SU-DHL-6 (cell line): ENCODE measurements around the gene GLOD5.

Source experiments
- EZH2phosphoT487 ChIP-seq: fragments of 200-600 bp; sonication (generic), shearing (Covaris generic); conservative IDR thresholded peaks from 2 replicates; pipeline ENCODE4 v1.6.1; 2018; ENCODE audit warnings: mild to moderate bottlenecking, antibody characterized with exemption, low read length, moderate library complexity, mixed read lengths
- TF ChIP-seq, protein P1 (sequence below): fragments of 200-600 bp; sonication (generic); IDR thresholded peaks from one replicate; pipeline ENCODE4 v1.5.1; 2017; ENCODE audit warnings: antibody characterized with exemption, mild to moderate bottlenecking, low read length, moderate library complexity; ENCODE audit not compliant: insufficient read depth, poor library complexity, severe bottlenecking

DNA sequence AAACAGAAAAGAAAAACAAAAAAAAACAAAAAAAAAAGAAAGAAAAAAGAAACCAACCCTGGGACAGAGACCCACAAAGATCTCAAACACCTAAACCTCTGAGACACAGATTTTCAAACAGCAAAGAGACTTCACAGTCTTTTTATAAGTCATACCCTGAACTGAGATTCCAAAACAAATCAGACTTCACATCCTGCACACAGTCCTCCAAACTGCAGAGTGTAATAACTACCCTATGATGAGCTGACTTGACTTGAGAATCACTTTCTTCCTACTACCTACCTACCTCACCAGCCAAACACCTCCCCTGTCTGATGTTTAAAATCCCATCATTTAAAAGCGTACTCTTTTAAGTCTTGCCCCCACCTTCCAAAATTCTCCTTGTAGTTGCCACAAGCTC is 25.2 kb upstream of the GLOD5 start:
- TF ChIP-seq EZH2phosphoT487 = no peak
- TF ChIP-seq, protein P1, sequence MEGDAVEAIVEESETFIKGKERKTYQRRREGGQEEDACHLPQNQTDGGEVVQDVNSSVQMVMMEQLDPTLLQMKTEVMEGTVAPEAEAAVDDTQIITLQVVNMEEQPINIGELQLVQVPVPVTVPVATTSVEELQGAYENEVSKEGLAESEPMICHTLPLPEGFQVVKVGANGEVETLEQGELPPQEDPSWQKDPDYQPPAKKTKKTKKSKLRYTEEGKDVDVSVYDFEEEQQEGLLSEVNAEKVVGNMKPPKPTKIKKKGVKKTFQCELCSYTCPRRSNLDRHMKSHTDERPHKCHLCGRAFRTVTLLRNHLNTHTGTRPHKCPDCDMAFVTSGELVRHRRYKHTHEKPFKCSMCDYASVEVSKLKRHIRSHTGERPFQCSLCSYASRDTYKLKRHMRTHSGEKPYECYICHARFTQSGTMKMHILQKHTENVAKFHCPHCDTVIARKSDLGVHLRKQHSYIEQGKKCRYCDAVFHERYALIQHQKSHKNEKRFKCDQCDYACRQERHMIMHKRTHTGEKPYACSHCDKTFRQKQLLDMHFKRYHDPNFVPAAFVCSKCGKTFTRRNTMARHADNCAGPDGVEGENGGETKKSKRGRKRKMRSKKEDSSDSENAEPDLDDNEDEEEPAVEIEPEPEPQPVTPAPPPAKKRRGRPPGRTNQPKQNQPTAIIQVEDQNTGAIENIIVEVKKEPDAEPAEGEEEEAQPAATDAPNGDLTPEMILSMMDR = no peak
